ENCODE results near the gene JPT2.

- TF ChIP-seq CTCF (IDR thresholded peaks at IDR 0.05) (no peak), POLR2A (IDR thresholded peaks at IDR 0.05) (no peak)
These were observed 53.5 kb downstream of the JPT2 start for GRCh38 chr16:1731603-1732002.
